GM12891 (cell line): ENCODE results near the gene ZNF791.
"Not testable (repeated sequence)": the region's sequence is repeated elsewhere in the genome, so short reads cannot be mapped to it uniquely, and the experiment has no call there.

Source experiments
- DNase-seq: peaks from one replicate; pipeline ENCODE4 v3.0.0; 2011; ENCODE audit warnings: low spot score; ENCODE audit not compliant: insufficient read length
- FAIRE-seq: peaks from 2 replicates; lab custom pipeline; 2011; peaks lifted over from hg19 to GRCh38; lab: Jason Lieb, UNC
- PAX5 ChIP-seq: IDR thresholded peaks from 2 replicates; pipeline ENCODE4 v1.6.1; 2011; ENCODE audit warnings: low read length, moderate library complexity, mild to moderate bottlenecking; ENCODE audit not compliant: insufficient read depth, severe bottlenecking
- POLR2A ChIP-seq: IDR thresholded peaks from 2 replicates; pipeline ENCODE4 v1.6.1; 2011; ENCODE audit warnings: low read depth, low read length, control low read depth
- POLR2AphosphoS5 ChIP-seq: IDR thresholded peaks from 2 replicates; pipeline ENCODE4 v1.6.1; 2011; ENCODE audit warnings: low read depth, low read length, control low read depth
- POU2F2 ChIP-seq: IDR thresholded peaks from 2 replicates; pipeline ENCODE4 v1.6.1; 2011; ENCODE audit warnings: low read depth, mild to moderate bottlenecking, control low read depth, low read length, moderate library complexity
- SPI1 ChIP-seq: IDR thresholded peaks from 2 replicates; pipeline ENCODE4 v1.6.1; 2011; ENCODE audit warnings: low read depth, low read length, control low read depth
- TAF1 ChIP-seq: IDR thresholded peaks from 2 replicates; pipeline ENCODE4 v1.6.1; 2011; ENCODE audit warnings: low read depth, low read length, control low read depth

Gene ZNF791

GRCh38 chr19:12675399-12675798 is 64.7 kb downstream of the ZNF791 start:
- DNase-seq: no peak
- FAIRE-seq: no peak
- TF ChIP-seq TAF1 (no peak), POU2F2 (no peak), PAX5 (no peak), SPI1 (no peak), POLR2AphosphoS5 (no peak; the same call in 1 of the 2 replicates), POLR2A (no peak)

GRCh38 chr19:12675940-12676339 is 65.2 kb downstream of the ZNF791 start:
- DNase-seq (no peak), FAIRE-seq (no peak)
- TF ChIP-seq SPI1: no peak
- TF ChIP-seq POLR2A: 0 out of 2 replicates have a peak, but pooled peaks have one; percentile 24

- DNase-seq: peak; percentile 79
- TF ChIP-seq POLR2A (no peak), POU2F2 (peak; percentile 35; the same call in 1 of the 2 replicates), SPI1 (0 out of 2 replicates have a peak, but pooled peaks have one; percentile 15), POLR2AphosphoS5 (peak; percentile 57; the same call in 1 of the 2 replicates)
- FAIRE-seq: peak; percentile 88
Measured at GRCh38 chr19:12676384-12676792, 65.7 kb downstream of the ZNF791 start.

- no peak for FAIRE-seq
- no peak for DNase-seq
- TF ChIP-seq POLR2A (no peak), SPI1 (no peak), PAX5 (no peak), POLR2AphosphoS5 (no peak), TAF1 (no peak), POU2F2 (no peak)
Measured at GRCh38 chr19:12676928-12677327, 66.2 kb downstream of the ZNF791 start.

GRCh38 chr19:12678039-12678438 is 67.3 kb downstream of the ZNF791 start:
- FAIRE-seq, DNase-seq: not testable (repeated sequence)

GRCh38 chr19:12680034-12680433 is 69.3 kb downstream of the ZNF791 start:
- no peak for DNase-seq
- TF ChIP-seq POU2F2 (no peak), POLR2AphosphoS5 (no peak), PAX5 (no peak), SPI1 (no peak), TAF1 (no peak), POLR2A (no peak)
- no peak for FAIRE-seq

GRCh38 chr19:12681074-12681987 is 70.6 kb downstream of the ZNF791 start, which contains the start of gene DHPS:
Gene DHPS, minus strand, starts transcription at chr19:12681880. Its CDS starts 114 bp downstream, at chr19:12681766.
- TF ChIP-seq POLR2AphosphoS5 (peak; percentile 92), POLR2A (peak; percentile 94), POU2F2 (no peak; the same call in 1 of the 2 replicates), PAX5 (no peak), TAF1 (peak; percentile 47), SPI1 (0 out of 2 replicates have a peak, but pooled peaks have one; percentile 1)
- peak; percentile 88 for DNase-seq
- peak; percentile 95 for FAIRE-seq
